Stimulated activated CD4-positive, alpha-beta T cell treated with anti-CD3 and anti-CD28 coated beads, TNF-alpha, amount 100 ng/mL, for 24 hours (primary cell): ENCODE results near the gene C2orf49.
"Not testable (repeated sequence)": the region's sequence is repeated elsewhere in the genome, so short reads cannot be mapped to it uniquely, and the experiment has no call there.

Source experiments
- DNase-seq, 3 experiments: peaks; one replicate each; pipeline ENCODE4 v3.0.0-alpha.2; 2020; ENCODE audit warnings: low read depth in 3 of 3

Gene C2orf49

DNA sequence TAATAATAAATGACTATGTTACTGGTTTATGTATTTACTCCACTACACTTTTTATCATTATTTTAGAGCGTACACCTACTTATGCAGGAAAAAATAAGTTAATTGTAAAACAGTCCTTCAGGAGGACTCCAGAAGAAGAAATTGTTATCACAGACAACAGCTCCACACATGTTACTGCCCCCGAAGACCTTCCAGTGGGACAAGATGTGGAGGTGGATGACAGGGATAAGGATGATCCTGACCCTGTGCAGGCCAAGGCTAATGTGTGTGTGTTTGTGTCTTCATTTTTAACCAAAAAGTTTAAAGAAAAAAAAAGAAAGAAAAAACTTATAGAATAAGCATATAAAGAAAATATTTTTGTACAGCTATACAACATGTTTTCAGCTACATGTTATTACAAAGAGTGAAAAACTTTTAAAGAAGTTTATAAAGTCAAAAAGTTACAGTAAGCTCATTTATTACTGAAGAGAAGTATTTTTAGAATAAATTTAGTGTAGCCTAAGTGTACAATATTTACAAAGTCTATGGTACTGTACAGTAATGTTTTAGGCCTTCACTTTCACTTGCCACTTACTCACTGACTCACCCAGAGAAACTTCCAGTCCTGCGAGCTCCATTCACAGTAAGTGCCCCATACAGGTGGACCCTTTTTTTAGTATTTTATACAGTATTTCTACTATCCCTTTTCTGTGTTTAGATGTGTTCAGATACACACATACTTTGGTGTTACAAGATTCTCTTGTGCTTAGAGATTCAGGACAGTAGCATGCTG, 15.3 kb upstream of the C2orf49 start:
- no peak for DNase-seq

DNA sequence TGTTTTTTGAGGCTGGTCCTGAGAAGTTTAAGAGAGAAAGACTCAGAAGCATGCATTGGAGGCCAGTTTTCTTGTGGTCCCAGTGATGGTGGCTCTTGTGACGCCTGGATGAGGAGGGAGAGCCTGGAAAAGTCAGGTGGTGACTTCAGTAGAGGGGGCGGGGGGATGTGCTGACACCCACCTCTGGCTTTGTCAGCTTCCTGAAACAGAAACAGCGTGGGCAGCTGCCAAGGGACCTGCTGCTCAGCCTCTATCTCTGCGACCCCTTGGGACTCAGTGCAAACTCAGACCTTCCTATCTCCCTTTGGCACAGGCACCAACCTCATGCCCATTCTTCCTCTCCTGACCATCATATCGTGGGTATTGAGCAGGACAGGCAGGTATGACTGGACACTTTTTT, 14.2 kb upstream of the C2orf49 start:
- DNase-seq: no peak

DNA sequence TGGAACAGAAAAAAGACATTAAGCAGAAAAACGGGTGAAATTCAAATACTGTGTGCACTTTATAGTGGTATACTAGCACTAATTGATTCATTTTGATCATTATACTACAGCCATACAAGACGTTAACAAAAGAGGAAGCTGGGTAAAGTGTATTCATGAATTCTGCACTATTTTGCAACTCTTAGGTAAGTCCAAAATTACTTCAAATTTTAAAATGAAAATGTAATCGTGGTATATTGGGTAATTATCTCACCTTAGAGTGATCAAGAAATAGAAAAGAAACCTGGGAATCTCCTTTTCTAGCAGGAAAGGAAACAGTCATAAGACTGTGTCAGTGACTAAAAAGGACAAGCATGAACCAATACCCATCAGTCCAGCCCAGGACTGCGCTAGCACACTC, 13.2 kb upstream of the C2orf49 start:
- DNase-seq: no peak

DNA sequence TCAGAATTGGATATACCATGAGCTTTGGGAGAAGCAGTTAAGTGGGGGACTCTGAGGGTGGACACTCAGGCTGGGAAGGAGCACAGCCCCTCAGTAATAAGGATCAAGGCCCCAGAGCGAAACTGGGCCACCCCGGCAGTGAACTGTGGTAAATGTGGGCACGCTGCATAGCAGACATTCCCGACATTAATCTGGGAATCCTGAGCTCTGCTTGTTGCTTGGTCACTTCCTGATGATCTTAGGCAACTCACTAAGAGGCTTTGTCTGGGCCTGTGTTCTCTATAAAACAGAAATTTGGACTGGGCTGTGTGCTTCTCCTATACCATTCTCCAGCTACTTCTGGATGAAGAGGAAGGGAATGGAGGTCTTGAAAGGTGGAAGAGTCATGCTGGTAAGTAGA, 12.6 kb upstream of the C2orf49 start:
- no peak for DNase-seq

DNA sequence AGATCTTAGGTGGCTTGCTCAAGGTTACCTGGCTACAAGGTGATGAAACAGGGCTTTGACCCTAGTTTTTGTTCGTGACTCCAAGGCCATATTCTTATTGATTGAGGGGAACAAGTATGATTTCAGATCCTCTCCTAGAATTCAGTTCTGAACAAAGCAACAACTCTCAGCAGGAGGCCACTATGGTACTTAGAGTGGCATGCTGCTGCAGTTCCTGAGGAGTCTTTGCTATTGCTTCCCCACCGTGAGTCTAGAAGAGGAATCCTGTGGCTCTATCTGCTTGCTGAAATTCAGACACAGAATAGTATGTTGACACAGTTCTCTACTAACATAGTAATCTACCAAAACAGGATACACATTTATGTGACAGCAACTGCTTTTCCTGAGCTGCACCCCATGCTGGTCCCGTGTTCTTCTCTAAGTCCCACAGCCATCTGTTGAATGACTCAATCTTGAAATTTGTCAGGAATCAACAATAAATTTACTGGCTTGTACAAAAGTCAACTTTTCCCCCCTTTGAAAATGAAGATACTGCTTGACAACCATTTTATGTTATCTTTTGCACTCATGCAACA, 11.9 kb upstream of the C2orf49 start:
- no peak for DNase-seq

DNA sequence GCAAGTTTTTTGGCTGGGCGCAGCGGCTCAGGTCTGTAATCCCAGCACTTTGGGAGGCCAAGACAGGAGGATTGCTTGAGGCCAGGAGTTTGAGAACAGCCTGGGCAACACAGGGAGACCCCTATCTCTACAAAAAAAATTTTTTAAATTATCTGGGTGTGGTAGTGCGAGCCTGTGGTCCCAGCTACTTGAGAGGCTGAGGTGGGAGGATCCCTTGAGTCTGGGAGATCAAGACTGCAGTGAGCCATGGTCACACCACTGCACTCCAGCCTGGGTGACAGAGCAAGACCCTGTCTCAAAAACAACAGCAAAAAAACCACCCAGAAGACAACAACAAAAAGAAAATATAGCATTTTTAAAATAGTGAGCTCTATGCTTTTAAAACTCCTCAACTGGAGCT, 10.1 kb upstream of the C2orf49 start:
- DNase-seq: not testable (repeated sequence)

DNA sequence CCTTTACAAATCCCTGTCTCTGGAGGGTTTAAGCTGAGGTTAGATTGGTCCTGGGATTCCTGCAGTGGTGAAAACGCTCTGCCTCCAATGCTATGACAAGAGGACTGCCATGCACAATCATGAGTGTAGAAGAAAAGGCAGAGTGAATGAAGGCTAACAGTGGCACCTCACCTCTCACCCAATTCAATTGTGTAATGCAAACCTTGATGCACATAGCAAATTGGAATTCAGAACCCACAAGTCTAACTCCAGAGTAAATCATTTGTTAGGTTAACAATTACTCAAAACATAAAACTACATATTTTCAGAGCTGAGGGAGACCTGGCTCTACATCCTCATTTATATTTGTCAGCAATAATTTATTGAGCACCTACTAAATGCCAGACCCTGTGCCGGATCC, 9.7 kb upstream of the C2orf49 start:
- no peak for DNase-seq

DNA sequence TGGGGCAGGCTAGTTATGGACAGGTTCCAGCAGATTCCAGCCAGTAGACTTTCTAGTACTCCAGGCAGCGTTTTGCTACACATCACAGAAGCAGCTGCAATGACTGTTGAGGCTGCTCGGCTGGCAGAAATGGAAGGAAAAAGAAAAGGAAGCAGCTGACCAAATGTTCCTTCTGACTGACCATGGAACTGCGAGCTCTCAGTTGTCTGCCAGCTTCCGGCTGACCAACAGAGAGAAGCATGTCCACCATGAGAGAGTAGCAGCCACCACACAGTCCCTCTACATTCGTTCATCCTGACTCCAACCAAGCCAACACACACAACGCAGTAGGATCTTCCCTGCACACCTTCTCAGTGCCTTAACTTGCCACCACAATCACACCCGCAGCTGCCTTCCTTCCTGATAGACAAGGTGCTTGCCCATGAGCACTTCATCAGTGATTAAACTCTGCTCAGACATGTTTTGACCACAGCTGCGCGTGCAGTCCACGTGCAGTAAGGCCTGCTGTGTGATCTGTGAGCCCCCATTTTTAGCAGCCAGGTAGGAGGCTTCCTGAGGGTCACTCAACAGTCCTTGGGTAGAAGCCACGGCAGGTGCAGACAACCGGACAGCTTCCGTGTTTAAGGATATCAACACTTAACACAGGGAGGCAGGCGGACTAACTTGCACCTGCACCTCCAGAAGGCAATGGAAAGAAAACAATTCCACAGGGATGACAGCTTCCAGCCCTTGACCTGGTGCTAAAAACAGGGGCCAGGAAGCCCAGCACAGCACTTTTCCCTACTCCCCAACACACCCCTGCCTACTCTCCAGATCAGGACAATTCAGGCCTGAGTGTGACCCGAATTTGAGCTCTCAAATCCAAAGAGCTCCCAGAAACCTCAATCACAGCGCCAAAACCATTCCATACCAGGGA, 8.8 kb upstream of the C2orf49 start:
- peak in 1 of 3 experiments; percentile 11 for DNase-seq

DNA sequence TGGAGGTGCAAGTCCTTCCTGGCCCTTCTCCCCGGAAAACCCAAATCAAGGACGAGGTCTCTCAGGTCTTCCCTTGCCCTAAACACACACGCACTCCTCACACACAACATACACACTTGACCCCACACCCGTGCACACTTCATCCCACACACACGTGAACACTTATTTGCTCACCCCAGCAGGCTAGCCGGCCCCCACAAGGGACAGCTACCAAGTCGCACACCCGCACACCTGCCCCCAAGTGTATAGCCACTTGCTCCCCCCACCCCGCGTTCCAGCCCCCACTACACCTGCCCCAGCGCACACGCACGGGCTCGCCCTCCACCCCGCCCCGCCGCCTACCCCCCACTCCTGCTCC, 8.2 kb upstream of the C2orf49 start:
- DNase-seq: peak in 2 of 3 experiments; percentile 9 to 16

DNA sequence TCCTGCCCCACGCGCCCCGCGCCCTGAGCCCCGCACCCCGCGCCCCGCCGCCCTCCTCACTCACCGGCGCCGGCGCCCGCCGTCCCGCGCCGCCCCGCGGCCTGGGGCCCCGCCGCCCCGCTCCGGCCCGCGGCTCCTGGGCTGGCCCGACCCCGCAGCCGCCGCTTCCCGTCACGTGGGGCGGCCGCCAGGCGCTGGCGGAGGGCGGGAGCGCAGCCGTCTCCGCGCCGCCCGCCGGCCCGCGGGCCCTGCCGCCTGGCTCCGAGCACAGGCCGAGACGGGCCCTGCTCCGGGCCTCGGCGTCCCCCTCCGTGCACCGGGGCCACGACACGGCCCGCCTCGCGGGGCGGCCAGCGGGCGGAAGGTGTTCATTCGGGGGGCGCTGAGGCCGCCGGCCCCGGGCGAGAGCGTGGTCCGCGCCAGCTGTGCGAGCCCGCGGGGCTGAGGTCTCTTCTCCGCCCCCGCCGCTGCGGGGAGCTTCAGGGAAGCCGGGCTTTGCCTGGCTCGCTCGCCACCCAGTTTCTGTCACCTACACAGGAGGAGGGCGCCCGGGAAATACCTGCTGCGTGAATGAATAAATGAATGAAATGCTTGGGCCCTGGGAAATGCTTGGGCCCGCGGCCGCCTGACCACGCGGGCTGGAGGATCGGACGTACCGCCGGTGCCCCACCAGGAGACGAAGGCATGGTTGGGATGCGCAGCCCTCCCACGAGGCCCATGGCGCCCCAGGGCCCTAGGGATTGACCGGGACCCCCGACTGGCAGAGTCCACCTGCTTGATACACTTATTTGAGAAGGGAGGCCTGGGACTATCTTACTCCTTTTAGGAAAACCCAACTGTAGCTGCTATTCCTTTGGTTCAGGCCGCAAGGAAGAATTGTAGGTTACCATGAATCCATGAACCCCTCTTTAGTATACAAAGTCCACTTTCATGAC, 7.5 kb upstream of the C2orf49 start, which contains the start of gene TGFBRAP1:
Gene TGFBRAP1 (minus strand): TSS at position 175 of the 935 bp plus-strand sequence. CDS start 21,434 bp downstream, outside the sequence.
- DNase-seq: peak; percentile 17 to 46 (median 25)

DNA sequence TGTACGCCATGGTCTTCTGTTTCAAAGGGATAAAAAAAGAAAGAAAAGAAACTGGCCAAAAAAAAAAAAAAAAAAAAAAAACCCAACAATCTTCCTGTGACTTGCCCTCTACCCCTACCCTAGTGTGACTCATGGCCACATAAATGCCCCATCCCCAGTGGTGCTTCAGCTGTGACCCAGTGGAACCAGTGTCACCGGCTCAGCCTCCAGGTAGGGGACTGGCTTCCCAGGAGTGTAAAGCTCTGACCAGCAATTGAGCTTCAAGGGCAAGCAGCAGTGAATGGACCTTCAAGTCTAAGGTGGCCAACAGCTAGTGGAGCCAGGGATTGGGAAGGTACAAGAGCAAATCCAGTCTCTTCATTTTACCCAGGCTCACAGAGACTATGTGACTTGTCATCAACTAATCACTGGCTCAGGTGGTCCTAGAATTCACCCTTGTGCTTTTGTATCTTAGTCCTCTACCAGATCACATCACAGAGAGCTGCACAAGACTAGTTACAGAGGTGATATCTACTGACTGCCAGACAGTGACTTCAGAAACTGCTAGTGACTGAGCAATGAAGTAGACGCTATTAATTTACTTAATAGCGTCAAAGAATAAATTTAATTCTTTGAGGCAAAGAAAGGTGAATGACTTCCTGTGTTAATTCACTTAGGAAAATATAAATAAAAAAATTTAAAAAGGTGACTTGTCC, 6.5 kb upstream of the C2orf49 start:
- DNase-seq: no peak

DNA sequence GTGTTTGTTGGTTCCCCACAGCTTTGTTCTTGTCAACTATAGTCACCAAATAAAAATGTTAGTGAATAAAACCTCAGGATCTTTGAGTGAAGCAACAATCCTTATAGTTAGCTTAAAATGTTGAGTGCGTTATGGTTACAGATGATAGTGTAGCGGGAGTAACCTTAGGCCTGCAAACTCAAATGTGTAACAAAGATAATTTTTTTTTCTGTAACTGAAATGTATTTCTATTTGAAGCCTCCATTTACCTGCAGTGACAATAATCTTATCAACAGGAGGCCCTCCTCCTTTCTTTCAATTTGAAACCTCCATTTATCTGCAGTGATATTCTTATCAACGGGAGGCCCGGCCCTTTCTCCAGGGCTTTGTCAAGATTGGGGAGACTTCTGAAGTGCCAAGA, 3.1 kb upstream of the C2orf49 start:
- DNase-seq: no peak

DNA sequence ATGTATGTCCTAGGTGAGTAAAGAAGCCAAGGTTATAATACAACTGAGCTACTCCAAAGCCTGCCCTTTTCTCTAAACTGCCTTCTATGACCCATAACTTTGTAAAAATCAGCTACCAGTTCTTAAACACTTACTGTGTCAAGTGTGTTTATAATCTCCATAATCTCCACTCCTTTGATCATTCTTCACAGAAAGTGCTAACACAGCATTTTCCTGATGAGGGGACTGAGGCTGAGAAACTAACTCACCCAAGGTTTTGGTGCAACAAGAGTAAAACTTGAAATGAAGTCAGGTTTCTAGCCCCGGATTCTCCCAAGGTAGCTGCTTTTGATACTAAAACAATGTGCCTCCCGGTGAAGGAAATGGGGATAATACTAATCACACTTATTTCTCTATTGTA, 1.9 kb upstream of the C2orf49 start:
- DNase-seq: no peak

DNA sequence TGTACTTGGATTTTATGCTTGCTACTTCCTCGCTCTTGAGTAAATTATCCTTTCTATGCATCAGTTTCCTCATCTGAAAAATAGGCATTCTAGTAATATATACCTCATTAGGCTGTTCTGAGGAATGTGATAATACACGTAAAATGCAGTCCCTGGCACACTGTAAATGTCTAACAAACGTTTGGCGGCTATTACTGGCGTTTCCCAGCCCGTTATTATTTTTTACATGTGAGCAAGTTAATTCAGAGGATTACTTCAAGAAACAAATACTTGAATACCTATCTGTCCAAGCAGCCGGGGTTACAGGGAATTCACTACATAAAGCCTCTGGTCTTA, 586 bp upstream of the C2orf49 start:
- no peak for DNase-seq

DNA sequence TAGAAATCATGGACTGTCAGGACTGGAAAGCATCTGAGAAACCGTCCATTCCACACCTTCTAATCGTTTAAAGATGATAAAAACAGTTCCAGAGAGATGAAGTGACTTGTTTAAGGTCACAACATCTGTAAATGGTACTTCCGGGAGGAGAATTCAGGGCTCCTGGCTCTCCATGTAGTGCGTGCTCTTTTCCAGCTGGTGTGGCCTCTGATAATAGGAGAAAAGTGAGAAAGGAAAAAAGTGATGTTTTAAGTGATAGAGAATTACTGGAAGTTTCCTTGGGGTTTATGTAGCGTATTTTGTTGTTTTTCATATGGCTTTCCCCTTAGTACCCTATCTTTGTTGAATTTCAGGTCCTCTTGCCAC, 663 bp downstream of the C2orf49 start:
- no peak for DNase-seq

DNA sequence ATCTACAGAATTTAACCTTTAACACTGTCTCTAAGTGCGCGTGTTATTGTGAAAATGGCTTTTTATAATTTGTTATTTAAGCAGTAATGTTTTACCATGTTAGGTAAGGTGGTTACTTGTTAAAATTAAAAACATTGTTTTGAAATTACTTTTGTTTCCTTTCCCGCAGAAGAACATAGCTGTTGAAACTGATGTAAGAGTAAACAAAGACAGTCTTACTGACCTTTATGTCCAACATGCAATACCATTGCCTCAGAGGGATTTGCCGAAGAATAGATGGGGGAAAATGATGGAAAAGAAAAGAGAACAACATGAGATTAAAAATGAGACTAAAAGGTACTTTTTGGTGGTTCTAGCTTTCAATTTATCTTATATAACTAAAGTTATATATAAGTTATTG, 2.1 kb downstream of the C2orf49 start:
- DNase-seq: no peak

DNA sequence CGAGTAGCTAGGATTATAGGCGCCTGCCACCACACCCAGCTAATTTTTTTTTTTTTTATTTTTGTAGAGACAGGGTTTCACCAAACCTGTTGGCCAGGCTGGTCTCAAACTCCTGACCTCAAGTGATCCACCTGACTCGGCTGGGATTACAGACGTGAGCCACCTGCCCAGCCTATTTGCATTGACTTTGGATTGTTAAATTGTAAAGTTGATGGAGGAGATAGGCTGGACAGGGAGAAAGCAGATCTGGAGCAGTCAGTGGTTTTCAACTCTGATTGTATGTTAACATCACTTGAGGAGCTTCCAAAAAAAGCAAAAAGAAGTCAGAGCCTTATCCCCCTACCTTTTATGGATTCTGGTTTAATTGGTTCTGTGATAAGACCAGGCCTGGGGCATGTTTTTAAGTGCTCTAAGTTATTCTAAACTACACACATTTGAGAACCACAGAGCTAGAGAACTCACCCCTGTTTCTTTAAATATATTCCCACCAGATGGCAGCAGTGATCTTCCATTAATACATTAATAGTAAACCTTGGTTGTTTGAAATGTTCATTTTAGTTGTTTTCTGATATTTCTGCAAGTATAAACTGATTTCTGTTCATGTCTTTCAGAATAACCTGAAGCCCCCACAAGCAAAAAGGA, 7.5 kb downstream of the C2orf49 start:
- DNase-seq: no peak

DNA sequence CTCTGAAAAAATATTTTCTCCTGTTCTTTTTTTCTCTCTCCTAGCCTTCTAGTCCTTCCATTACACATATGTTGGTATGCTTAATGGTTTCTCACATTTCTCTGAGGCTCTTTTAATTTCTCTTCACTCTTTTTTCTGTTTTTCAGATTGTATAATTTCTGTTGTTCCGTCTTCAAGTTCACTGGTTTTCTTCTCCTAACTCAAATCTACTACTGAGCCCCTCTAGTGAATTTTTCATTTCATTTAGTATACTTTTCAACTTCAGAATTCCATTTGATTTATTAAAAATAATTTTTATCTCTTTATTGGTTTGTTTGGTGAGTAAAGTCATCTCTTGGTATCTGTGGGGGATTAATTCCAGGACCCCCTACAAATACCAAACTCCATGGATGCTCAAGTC, 19.8 kb downstream of the C2orf49 start:
- no peak for DNase-seq

DNA sequence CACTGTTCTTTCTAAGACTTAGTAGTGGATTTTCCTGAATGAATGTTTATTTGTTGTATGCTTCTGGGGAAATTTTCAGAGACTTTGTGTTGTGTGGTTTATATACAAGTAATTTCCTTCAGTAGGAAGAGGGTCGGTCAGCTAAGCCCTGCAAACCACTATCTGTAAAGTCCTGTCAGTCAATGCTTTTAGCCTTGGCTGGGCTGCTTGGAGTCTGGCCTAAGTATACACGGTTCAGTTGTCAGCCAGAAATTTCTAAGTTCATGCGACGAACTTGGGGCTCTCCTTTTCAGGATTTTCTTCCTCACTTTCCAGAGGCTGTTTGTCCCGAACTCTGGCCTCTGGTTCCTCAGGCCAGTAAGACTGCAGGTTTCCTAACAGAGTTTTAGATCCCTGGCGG, 21.3 kb downstream of the C2orf49 start:
- DNase-seq: no peak

DNA sequence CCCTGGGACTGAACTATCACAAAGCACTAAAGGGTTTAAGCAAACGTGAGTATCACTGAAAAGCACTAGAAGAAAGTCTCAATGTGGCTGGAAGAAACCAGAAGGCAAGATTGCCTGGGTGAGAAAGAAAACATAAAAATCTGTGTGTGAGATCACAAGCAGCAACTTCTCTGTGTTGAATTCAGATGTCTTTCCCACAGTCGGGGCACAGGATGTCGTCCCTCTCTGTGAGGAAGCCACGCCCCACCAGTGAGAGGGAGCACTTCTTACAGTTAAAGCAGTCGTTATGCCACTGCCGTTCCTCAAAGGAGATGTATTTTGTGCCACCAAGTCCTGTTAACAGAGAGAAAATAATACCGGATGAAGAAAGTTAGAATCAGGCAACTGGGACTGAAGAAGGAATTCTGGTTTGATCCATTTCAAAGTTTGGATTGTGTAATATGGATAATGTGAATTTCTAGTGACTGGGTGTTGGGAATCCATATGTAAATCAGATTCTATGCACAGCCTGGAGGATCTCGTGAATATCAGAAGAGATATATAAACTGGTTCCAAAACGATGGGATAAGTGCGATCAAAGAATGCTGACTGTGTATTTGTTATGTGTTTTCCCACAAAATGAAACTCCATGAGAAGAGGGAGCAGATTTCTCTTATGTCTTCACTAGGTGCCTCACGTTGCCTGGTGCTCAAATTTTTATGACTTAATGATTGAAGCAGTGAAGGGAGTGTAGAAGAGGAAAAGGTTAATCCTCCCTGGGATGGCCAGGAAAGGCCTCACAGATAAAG, 24.0 kb downstream of the C2orf49 start:
- DNase-seq: peak in 1 of 3 experiments; percentile 15
